HG03066 (cell line): ENCODE results near the gene MYLK2.

ENCODE experiments used
- ATAC-seq: cut with Tn5 transposase; IDR thresholded peaks from one replicate; pipeline ENCODE4 v1.9.1; 2021; ENCODE audit warnings: low read depth; ENCODE audit not compliant: unreplicated experiment

MYLK2 gene

DNA sequence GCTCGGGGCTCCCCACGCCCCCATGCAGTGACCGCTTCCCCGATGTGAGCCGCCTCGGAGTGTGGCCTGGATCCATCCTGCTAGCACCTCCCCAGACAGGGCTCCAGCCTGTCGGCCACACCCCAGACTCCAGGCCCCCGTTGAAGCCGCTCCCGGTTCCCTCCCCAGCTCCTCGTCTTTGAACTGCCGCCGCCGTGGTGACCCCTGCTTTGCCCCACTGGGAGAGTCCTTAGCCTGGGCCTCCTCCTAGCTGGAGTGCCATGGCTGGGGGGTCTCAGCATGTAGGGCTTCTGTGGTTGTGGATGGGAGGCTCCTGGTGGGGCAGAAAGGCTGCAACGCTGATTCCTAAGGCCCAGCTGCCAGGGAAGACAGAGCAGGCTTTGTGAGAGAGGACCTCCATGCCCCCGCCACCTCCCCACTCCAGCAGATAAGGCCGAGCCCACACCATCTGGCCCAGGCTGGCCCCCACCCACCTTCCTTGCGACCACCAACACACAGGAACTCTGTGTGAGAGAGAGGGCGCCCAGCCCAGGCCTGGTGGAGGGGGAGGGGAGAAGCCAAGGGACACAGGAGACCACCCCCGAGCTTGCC, 14.9 kb downstream of the MYLK2 start:
- ATAC-seq, result no peak

DNA sequence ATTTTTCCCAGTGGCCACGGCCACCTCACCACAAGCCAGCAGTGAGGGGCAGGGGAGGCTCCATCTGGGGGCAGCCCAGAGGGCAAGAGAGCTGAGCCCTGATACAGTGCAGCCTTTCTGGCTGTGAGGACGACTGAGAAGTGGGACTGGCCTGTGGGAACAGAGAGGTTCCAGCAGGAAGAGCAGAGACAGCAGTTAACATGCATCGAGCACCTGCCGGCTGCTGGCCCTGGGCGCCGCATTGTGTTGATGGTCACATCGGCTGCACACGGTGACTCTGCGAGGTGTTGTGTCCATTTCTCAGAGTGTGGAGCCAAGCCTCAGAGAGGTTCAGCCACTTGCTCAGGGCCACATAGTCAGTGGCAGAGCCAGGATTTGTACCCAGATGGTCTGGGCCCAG, 16.4 kb downstream of the MYLK2 start:
- ATAC-seq, result no peak

DNA sequence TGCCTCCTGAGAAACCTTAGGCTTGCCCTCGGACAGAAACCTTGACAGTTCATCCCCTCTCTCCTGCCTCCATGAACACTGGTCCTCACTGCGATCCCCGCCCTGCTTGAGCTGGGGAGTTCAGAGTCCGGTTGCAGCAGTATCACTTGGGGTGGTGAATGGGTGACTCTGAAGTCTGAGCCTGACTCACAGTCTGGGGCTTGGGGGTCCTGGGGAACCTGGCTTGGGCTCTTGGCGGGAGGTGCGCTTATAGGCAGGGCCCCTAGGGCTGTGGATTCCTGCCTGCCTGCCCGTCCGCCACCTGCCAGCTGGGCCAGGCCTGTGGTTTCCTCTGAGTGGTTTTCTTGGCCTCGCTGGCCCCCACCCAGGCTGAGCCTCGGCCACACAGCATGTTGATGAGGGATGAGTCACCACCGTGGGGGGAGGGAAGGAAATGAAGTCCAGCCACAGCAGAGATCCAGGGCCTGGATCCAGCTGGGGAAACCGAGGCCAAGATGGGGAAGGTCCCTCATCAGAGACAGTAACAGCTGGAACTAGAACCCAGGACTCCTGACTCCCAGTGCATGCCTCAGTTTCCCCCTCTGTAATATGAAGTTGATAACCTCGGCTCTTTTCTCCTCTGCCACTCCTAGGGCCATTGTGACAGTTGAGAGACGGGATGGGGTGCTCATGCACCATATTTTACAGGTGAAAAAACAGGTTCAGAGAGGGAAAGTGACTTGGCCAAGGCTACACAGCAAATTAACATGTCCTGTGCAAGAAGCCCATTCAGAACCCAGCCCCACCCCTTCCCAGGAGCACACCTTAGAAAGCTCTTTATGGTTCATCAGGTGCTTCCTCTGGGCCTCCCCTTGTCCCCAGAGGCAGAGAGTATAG, 17.1 kb downstream of the MYLK2 start:
- ATAC-seq, result peak; percentile 69

DNA sequence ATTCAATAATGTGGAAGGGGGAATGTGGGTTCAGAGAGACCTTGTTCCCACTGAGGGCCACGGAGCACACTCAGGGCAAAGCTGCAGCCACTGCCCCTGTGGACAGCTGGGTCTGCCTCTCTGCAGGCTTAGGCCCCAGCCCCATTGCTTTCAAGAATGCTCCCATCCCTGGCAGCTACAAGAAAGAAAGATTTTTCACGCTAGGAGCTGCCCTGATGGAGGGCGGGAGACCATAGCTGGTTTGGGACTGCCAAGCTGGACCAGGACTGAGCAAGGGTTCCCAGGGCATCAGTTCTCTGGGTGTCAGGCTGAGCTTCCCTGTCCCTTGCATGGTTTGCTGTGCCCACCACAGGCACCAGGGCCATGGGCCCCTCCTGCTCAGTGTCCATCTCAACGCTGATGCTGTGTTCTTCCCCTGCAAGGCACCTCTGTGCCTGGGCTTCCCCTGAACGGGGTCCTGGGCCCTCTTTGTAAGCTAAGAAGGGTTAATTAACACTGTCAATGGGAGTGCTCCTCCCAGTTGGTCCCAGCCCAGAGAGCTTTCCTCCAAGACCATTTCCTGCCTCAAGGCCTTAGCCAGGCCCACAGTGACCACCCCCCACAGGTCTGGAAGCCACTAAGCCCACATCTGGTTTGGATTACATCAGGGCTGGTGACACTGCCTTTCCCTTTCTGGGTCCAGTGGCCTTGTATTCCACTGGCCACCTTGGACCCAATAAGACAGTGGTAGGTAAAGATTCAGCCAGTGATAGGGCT, 17.9 kb downstream of the MYLK2 start:
- ATAC-seq, result no peak

DNA sequence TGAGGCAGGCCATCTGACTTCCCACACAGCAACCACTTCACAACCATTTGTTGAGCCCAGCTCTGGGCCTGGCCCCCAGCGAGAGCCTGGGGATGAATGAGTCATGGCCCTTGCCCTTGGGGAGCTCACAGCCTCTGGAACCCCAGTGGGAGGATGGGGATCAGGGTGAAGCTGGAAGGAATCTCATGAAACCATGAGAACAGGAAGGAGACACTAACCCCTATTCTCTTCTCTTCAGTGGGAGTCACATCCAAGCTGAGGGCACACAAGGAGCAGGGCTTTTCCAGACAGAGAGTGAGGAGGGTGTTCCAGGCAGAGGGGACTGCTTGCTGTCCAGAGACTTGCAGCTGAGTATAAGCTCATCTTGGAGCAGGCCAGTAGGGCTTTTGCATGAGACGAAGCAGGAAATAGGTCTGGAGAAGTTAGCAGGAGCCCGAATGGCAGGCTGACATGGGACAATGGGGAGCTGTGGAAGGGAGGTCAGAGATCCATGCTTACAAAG, 18.8 kb downstream of the MYLK2 start:
- ATAC-seq, result no peak

DNA sequence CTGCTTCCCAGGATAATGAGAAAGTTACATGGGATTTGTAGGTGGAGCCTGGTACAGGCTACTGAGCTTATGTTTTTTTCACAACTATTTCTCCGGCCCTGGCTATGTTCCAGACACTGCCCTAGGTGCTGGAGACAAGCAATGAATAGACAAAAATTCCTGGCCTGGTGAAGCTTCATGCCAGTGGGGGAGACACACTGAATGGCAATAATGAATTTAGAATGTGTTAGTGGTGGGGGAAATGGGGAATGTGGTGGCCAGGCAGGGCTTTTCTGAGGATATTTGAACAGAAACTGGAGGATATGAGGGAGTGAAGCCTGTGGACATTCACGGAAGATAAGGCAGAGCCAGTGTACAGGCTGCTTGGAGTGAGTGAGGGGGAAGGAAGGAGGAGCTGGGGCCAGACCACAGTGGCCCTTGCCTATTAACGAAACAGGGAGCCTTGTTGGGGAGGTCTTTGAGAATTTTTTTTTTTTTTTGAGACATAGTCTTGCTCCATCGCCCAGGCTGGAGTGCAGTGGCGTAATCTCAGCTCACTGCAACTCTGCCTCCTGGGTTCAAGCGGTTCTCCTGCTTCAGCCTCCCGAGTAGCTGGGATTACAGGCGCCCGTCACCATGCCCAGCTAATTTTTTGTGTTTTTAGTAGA, 19.6 kb downstream of the MYLK2 start:
- no peak for ATAC-seq

DNA sequence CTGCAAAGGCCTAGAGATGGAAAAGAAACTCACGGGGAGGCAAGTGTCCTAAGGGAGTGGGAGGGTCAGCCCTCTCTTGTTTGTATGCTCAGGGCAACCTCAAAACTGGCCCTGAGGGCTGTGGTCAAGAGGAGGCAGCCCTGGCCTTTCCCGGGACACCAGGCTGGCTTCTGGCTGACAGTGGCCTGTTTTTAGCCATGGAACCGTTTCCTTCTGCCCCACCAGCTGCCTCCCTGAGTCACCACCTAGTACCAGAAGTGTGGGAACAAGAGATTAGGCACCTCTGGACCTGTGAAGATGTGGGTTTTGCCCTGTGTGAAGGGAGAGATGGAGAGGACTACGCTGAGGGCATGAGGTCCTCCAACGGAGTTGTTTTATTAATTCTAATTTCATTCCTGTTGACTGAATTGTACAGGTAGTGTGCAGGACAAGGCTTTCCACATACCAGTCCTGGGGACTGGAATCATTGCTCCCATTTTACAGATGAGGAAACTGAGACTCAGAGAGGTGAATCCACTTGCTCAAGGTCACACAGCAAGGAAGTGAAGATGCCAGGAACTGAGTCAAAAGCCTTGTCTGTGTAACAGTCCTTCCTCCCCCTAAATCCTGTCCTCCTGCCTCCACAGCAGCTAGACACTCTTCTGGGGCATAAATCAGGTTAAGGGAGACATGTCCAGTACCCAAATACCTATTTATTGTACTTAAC, 20.8 kb downstream of the MYLK2 start:
- no peak for ATAC-seq

DNA sequence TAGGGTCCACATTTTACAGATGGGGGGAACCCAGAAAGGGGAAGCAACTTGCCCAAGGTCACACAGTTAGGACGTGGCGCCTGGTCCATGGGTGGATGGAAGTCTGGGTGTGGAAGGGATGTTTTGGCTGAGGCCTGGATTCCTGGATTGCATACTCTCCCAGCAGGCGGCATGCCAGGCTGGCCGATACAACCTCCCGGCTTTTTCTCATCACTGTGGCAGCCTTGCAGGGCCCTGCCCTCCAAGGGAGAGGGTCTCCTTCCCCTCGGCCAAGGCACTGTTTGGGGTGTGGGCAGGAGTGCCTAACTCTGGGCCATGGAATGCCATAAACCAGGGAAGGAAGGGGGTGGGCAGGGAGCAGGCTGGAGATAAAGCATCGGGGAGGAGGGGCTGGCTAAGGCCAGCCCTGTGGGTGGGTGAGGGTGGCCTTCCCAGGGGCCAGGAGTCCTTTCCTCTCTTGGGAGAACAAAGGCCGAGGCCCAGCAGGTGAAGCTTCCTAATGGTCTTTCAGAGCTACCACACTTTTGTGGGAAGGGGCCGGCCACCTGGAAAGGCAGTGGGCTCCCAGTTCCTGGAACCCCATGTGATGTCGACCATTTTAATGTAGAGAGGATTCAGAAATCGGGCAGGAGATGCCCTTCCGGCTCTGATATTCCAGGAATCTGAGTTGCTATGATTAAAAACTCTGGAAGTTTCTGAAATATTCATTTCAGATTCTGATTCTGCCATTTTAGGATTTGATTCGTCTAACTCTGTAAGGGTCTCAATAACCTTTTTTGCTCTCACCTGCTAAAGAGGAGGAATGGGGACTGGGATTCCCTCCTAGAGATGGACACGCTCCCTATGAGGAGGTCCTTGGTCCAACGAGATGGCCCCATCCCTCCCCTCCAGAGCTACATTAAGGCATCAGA, 22.0 kb downstream of the MYLK2 start:
- no peak for ATAC-seq

DNA sequence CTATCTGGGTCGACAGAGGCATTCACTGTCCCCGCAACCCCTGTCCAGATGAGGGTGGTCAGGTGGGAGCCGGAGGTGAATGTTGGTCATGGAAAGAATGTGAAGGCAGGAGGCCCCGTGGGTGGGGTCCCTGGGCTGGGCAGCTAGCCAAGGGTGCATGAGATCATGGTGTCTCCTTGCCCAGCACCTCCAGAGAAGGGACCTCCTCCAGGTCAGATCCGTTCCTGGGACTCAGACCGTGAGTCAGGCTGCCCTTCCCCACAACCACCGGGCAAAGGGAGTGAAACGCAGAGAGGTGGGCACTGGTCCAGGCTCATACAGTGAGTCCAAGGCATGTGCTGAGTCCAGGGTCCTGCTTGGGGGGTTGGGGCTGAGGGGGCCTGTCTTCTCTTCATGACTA, 22.8 kb downstream of the MYLK2 start:
- ATAC-seq, result no peak

DNA sequence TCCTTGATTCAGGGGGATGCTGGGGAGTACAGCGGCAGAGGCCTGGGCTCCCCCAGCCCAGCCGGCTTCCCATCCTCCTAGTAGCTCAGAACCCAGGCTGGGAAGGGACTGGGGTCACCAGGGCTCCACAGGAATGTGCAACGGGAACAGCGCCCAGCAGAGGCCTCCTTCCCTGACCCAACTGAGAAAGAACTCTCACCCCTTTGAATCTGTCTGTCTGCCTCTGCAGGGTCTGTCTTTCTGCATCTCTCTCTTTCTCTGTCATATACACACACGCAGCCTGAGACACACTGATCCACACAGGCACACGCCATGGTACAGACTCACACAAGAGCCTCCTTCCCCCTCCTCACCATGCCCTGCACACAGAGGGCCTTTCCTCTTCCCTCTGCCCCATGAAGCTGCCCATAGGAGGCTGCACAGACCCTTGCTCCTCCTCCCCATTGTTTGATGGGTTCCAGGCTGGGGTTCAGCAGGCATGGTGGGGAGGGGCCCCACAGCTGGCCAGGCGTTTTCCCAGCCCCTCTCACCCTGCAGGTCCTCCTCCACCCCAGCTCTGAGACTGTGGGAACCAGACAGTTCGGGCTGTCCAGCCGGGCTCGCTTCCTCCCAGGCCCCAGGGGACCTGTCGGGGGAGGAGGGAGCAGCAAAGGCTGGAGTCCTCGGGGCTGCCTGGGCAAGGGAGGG, 23.5 kb downstream of the MYLK2 start:
- ATAC-seq, result no peak

DNA sequence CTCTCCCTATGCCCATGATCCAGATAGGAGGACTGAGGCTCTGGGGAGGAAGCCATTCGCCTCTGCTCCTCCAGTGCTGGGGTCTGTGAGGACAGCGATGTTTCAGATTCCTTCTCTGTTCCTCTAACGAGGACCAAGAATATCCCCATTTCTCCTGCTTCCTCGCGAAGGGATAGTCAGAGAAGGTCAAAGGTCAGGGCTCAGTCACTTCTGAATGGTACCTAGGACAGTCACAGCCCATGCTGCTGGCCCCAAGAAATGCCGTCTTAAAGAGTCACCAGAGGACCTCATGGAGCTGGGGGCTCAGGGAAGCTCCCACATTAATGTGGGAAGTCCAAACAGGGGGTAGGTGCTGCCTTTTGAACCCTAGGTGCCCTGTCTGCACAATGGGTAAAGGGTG, 24.1 kb downstream of the MYLK2 start:
- no peak for ATAC-seq

DNA sequence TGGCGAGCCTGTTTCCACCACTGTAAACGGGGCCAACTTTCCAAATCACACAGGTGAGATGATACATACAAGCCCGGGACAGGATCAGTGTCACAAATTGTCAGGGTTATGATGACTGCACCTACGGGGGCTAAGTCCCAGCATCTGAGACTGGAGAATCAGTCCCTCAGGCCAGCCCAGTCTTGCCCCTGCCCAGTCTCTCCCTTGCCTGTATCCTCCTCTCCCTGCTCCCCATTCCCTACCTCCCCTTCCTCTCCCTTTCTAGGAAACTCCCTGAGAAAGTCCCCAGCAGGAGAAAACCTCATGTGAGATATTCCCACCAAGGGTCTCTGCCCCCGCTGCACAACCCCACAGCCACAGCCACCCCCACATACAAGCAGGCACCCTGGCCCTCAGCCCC, 24.7 kb downstream of the MYLK2 start:
- ATAC-seq, result no peak

DNA sequence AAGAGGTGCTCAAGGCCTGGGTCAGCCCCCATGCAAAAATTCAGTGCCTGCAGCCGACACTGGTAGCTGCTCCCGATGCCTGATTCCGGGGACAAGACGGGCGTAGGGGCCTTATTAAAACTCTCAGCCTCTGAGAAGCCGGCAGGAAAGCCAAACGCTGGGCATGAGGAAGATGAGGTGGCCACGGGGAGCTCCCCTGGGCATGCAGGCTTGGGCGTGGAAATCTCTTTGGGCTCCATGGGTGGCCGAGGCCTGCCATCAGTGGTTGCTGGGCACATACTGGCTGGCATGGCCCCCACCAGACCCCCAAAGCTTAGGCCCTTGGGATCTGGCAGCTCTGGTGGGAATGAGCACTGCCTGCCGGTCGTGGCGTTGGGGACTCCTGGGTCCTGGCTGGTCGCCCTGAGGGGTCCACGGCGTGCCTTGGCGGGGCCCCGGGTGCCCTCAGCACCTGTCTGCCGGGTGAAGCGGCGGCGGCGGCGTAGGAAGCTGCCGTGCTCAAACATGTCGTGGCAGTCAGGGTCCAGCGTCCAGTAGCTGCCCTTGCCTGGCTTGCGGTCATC, 25.7 kb downstream of the MYLK2 start:
- no peak for ATAC-seq

DNA sequence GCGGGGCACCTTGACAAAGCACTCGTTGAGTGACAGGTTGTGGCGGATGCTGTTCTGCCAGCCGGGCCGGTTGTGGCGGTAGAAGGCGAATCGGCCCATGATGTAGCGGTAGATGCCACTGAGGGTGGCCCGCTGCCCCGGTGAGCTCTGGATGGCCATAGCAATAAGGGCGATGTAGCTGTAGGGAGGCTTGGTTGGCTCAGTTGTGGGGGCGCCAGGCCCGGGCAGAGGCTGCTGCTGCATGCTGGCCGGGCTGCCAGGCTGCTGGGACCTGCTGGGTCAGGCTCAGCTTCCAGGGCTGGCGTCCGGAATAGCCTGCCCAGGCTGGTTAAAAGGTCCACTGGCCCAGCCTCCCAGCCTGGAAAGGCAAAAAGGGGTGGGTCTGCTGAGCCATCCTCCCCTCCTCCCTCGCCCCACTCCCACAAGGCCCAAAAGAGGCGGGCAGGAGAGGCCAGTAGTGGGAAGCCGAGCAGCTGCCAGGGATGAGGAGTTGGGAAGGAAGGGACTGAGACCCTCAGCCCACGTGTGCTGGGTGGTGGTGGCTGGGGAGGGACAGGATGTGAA, 26.2 kb downstream of the MYLK2 start, which contains the start of gene FOXS1:
TSS of gene FOXS1 (minus strand) at position 305 of the 564 bp plus-strand sequence. CDS start at position 243, 62 bp downstream.
- ATAC-seq, result no peak

DNA sequence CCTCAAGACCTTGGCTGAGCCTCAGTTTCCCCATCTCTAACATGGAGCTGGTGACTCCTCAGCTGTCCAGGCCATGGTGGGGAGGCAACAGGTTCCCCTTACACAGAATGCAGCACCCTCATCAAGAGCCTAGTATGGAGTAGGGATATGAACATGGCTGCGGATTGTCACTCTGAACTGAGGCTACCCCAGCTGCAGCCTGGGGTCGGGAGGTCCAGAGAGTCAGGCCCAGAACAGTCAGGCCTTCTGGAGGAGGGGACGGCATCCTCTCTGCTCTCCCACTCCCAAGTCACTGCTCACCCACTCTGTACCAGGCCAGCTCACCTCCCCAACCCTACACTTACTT, 27.6 kb downstream of the MYLK2 start:
- no peak for ATAC-seq

DNA sequence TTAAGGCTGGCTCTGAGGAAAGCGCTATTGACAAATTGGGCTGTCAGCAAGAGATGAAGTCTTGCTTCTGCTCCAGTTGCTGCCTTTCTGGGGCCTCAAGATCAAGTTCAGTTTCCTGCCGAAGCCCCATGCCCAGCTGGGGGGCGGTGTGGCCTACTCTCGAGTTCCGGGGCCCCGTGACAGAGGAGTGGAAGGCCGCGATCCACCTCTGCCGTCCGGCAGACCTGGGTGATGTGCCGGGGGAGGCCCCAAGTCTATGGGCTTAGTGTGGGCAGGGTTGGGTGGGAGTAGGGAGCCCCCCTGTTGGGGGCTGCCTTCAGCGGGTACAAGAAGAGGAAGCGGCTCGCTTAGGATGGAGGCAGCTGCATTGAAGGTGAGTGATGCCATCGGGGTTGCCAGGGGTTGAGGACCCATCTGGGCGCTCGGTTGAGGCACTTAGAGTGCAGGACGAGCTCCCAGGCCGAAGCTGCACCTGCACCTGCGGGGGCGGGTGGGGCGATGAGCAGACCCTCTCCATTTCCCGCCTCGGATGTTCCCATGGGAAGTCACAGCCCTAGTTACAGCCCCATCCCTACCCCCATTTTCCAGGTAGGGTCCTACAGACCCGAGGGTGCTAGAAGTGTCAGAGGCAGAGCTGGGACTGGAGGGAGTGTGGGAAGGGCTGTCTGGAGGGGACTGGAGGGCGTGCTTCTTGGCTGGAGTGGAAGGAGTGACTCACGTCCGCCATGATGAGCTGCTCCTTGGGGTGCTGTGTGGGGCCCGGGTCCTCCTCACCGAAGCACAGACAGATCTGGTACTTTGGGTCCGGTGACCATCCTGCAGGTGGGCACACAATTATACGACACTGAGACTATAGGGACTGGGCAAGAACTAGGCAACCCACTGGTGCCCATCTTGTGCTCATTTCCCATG, 29.2 kb downstream of the MYLK2 start:
- ATAC-seq, result no peak
